H1 (cell line): Measurements from ENCODE around the gene MORC4.

Experiments
- ATF3 ChIP-seq: IDR thresholded peaks from 2 replicates; pipeline ENCODE4 v1.6.1; 2011; ENCODE audit warnings: low read depth, mild to moderate bottlenecking, low read length; ENCODE audit not compliant: insufficient read depth
- CBX5 ChIP-seq: fragments of 300-800, 300-1000 bp; sonication (generic); IDR thresholded peaks from 2 replicates; pipeline ENCODE4 v1.7.1; 2016; ENCODE audit warnings: antibody characterized with exemption, low read length, low read depth
- CTCF ChIP-seq, 3 experiments: IDR thresholded peaks; 1 replicate in 2 of 3; 2 replicates in 1 of 3; pipeline versions ENCODE4 v1.5.1 to v1.6.1; 2011; ENCODE audit warnings: low read length in 3 of 3, mild to moderate bottlenecking in 3 of 3, inconsistent platforms in 2 of 3, low read depth in 1 of 3, moderate library complexity in 1 of 3; ENCODE audit not compliant: insufficient read depth in 1 of 3; ENCODE audit errors: control extremely low read depth in 1 of 3
- EP300 ChIP-seq, 2 experiments: IDR thresholded peaks; 1 replicate in 1 of 2; 2 replicates in 1 of 2; pipeline ENCODE4 v1.6.1; 2011 to 2012; ENCODE audit warnings: low read depth in 2 of 2, low read length in 2 of 2, mild to moderate bottlenecking in 2 of 2, borderline replicate concordance in 1 of 2, inconsistent platforms in 1 of 2, moderate library complexity in 1 of 2
- EZH2 ChIP-seq: fragments of 200-600 bp; sonication (generic); IDR thresholded peaks from 2 replicates; pipeline ENCODE4 v1.7.1; 2012; ENCODE audit warnings: low read depth, mild to moderate bottlenecking, moderate library complexity, low read length, inconsistent platforms; ENCODE audit not compliant: severe bottlenecking
- GTF2F1 ChIP-seq: IDR thresholded peaks from 2 replicates; pipeline ENCODE4 v1.6.1; 2012; ENCODE audit warnings: low read depth, low read length, improper control_type of control experiment, borderline replicate concordance
- JUND ChIP-seq: IDR thresholded peaks from 2 replicates; pipeline ENCODE4 v1.6.1; 2011; ENCODE audit warnings: mild to moderate bottlenecking, improper control_type of control experiment, low read length
- KDM1A ChIP-seq: fragments of 200-600, 300-600 bp; sonication (generic); IDR thresholded peaks from 2 replicates; pipeline ENCODE4 v1.7.1; 2016; ENCODE audit warnings: mild to moderate bottlenecking, low read length, borderline replicate concordance
- PHF8 ChIP-seq: fragments of 200-600 bp; sonication (generic); conservative IDR thresholded peaks from 2 replicates; pipeline ENCODE4 v1.7.1; 2012; ENCODE audit warnings: low read depth, mild to moderate bottlenecking, inconsistent platforms, low read length, moderate library complexity
- POLR2A ChIP-seq, 2 experiments: IDR thresholded peaks; 1 replicate in 1 of 2; 2 replicates in 1 of 2; pipeline ENCODE4 v1.6.1; 2011; ENCODE audit warnings: low read depth in 2 of 2, low read length in 2 of 2, mild to moderate bottlenecking in 2 of 2; ENCODE audit errors: control extremely low read depth in 1 of 2
- POLR2AphosphoS5 ChIP-seq: IDR thresholded peaks from 2 replicates; pipeline ENCODE4 v1.6.1; 2011; ENCODE audit warnings: low read depth, low read length
- TAF1 ChIP-seq: IDR thresholded peaks from 2 replicates; pipeline ENCODE4 v1.6.1; 2011; ENCODE audit warnings: mild to moderate bottlenecking, low read depth, low read length
- TF ChIP-seq, protein P1 (sequence below): IDR thresholded peaks from 2 replicates; pipeline ENCODE4 v1.6.1; 2012; ENCODE audit warnings: low read length, inconsistent platforms
- TF ChIP-seq, protein P2 (sequence below): IDR thresholded peaks from 2 replicates; pipeline ENCODE4 v1.6.1; 2012; ENCODE audit warnings: inconsistent platforms

GRCh38 chrX:106964290-106964689 lies 35.7 kb downstream of the MORC4 start:
- TF ChIP-seq KDM1A = no peak
- no peak for TF ChIP-seq CTCF (IDR thresholded peaks at IDR 0.05; ENCODE audit: control extremely low read depth in 1 of 3, insufficient read depth in 1 of 3, low read depth in 1 of 3, low read length in 3 of 3)
- no peak for TF ChIP-seq TAF1
- TF ChIP-seq GTF2F1 = no peak
- no peak for TF ChIP-seq PHF8
- TF ChIP-seq, protein P1, sequence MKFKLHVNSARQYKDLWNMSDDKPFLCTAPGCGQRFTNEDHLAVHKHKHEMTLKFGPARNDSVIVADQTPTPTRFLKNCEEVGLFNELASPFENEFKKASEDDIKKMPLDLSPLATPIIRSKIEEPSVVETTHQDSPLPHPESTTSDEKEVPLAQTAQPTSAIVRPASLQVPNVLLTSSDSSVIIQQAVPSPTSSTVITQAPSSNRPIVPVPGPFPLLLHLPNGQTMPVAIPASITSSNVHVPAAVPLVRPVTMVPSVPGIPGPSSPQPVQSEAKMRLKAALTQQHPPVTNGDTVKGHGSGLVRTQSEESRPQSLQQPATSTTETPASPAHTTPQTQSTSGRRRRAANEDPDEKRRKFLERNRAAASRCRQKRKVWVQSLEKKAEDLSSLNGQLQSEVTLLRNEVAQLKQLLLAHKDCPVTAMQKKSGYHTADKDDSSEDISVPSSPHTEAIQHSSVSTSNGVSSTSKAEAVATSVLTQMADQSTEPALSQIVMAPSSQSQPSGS = no peak
- TF ChIP-seq, protein P2, sequence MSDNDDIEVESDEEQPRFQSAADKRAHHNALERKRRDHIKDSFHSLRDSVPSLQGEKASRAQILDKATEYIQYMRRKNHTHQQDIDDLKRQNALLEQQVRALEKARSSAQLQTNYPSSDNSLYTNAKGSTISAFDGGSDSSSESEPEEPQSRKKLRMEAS = no peak
- no peak for TF ChIP-seq EZH2
- TF ChIP-seq POLR2A (IDR thresholded peaks at IDR 0.05; ENCODE audit: control extremely low read depth in 1 of 2, low read depth in 2 of 2, low read length in 2 of 2) = no peak
- no peak for TF ChIP-seq JUND
- TF ChIP-seq ATF3 = no peak
- no peak for TF ChIP-seq EP300 (IDR thresholded peaks at IDR 0.05; ENCODE audit: borderline replicate concordance in 1 of 2, low read depth in 2 of 2, low read length in 2 of 2)
- TF ChIP-seq CBX5 = no peak
- no peak for TF ChIP-seq POLR2AphosphoS5
